Choroid plexus epithelial cell (primary cell): ENCODE data around the gene ENTREP3.

Experiments
- DNase-seq: peaks from one replicate; pipeline ENCODE4 v3.0.0-alpha.2; 2010; ENCODE audit warnings: low read depth
- H3K4me3 ChIP-seq: 2 replicates; pipeline ENCODE4 v1.5.1; 2011; ENCODE audit warnings: low read depth, mild to moderate bottlenecking, control low read depth, low read length, moderate library complexity
- TF ChIP-seq, protein P1 (sequence below): conservative IDR thresholded peaks from 2 replicates; pipeline ENCODE4 v1.5.1; 2011; ENCODE audit warnings: low read depth, mild to moderate bottlenecking, control low read depth, inconsistent platforms, low read length, moderate library complexity

ENTREP3 gene, protein sequence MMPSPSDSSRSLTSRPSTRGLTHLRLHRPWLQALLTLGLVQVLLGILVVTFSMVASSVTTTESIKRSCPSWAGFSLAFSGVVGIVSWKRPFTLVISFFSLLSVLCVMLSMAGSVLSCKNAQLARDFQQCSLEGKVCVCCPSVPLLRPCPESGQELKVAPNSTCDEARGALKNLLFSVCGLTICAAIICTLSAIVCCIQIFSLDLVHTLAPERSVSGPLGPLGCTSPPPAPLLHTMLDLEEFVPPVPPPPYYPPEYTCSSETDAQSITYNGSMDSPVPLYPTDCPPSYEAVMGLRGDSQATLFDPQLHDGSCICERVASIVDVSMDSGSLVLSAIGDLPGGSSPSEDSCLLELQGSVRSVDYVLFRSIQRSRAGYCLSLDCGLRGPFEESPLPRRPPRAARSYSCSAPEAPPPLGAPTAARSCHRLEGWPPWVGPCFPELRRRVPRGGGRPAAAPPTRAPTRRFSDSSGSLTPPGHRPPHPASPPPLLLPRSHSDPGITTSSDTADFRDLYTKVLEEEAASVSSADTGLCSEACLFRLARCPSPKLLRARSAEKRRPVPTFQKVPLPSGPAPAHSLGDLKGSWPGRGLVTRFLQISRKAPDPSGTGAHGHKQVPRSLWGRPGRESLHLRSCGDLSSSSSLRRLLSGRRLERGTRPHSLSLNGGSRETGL

DNA sequence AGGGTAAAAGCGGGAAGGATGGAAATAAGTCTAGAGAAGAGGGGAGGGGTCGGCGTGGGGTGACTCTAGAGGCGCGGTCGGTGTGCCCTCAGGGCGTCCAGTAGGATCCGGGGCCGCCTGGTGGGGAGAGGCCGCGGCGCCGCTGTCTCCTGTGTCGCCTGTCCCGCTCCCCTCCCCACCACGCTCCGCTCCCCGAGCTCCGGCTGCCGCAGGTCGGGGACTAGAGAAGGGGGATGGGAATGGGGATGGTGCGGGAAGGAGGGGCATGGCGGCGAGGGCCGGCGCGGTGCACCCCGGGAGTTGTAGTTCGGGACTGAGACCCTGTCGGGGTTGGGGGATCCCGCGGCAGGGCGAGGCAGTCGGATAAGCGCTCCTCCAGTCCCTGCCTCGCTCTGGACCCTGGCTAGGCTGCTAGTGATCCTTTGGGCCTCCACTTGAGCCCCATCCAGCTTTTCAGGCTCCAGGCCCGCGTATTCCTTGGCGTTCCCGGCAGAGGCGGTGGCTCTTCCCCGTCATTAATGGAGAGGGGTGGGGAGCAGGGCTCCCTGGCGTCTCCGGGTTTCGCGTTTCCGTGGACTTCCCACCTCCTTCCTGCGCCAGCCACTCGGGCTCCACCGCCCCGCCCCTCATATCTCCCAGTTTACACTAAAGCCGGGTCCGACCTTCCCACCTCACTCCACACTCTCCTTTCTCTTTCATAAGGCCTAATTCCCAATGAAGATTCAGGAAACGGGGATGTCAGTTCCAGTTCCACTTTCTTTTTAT is at the start of gene ENTREP3:
ENTREP3 (minus strand) TSS at position 241 of the 765 bp plus-strand sequence. CDS start 606 bp downstream, outside the sequence.
- peak within 1 kb of the TSS; percentile 85 for H3K4me3 ChIP-seq
- peak; percentile 82 for DNase-seq
- TF ChIP-seq, protein P1, sequence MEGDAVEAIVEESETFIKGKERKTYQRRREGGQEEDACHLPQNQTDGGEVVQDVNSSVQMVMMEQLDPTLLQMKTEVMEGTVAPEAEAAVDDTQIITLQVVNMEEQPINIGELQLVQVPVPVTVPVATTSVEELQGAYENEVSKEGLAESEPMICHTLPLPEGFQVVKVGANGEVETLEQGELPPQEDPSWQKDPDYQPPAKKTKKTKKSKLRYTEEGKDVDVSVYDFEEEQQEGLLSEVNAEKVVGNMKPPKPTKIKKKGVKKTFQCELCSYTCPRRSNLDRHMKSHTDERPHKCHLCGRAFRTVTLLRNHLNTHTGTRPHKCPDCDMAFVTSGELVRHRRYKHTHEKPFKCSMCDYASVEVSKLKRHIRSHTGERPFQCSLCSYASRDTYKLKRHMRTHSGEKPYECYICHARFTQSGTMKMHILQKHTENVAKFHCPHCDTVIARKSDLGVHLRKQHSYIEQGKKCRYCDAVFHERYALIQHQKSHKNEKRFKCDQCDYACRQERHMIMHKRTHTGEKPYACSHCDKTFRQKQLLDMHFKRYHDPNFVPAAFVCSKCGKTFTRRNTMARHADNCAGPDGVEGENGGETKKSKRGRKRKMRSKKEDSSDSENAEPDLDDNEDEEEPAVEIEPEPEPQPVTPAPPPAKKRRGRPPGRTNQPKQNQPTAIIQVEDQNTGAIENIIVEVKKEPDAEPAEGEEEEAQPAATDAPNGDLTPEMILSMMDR: no peak

DNA sequence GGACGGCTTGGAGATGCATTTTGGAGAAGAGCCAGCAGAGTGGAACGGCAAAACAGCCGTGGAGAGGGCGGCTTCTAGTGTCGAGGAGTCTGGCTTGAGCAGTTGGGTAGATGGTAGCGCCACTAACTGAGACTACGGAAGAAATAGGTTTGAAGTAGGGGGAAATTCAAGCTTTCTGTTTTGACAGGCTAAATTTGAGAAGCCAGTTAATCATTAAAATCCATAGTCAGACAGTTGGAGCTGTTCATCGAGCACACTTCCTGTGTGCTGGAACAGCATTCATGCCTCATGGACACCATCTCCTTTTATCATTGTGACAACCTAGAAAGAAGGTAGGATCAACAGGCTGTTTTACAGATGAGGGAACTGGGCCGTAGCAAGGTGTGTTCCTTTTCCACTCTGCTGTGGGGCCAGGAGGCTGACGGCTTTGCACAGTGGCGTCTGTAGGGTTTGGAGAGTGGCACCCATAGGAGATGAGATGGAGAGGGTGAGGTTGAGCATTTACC is 49.3 kb upstream of the ENTREP3 start:
- H3K4me3 ChIP-seq: no peak overlapping the region
- no peak for DNase-seq
- TF ChIP-seq, protein P1: no peak

DNA sequence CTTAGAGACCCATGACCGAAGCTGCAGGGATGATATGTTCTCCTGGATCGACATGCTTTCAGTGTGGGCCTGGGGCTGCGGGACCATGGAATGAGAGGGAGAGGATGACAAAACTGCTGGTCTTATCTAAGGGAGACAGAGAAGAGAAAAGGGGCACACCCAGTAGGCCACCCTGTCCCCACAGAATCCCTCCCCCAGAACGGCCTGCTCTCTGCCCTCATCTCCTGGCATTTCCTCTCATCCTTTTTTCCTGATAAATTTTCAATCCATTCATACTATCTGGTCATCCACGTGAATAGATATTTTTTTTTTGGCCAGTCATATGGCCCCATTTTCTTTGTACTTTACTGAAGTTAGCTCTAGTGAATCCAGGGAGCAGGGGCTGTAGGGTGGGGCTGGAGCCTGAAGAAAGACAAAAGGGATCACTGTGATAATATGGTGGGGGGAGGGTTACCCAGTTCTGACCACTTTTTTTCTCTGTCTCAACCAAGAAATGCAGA is 46.1 kb upstream of the ENTREP3 start, which contains the start of gene PKLR:
PKLR (minus strand) TSS at position 97 of the 500 bp plus-strand sequence; CDS start at position 54, 43 bp downstream.
- TF ChIP-seq, protein P1: no peak
- no peak for DNase-seq
- no peak within 1 kb of the TSS for H3K4me3 ChIP-seq

DNA sequence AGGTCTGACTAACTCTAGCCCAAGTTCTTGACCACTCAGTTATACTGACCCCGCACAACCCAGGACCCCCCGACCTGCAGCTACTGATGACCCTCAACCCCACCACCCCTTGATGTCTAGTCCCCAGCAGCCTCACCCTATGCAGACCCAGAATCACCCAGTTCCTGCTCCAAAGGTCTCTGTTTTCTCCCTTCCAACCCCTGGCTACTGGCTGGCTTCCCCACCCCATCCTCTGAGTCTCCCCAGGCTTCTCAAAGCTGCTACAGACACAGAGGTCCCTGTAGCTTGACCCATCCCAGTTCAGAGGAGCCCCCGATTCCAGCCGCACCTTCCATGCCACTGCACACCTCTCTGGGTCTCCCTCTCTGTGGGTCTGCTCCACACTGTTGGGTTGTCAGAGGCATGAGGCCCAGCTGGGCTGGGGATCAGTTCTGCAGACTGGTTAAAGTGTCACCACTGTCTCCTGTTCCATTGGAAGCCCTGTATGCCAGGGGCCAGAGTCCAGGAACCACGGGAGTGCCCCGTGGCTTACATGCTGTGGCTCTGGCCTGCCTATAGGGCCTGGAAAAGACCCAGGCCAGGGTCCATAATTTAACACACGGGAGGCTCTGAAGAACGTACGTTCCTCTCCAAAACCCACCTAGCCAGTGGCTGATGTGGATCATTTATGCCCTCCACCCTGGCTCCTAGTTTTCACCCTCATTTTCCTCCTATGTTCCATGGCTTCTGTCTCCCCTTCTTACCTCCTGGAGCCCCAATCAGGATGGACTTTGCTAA is 45.5 kb upstream of the ENTREP3 start:
- H3K4me3 ChIP-seq: no peak overlapping the region
- TF ChIP-seq, protein P1: no peak
- DNase-seq: no peak

DNA sequence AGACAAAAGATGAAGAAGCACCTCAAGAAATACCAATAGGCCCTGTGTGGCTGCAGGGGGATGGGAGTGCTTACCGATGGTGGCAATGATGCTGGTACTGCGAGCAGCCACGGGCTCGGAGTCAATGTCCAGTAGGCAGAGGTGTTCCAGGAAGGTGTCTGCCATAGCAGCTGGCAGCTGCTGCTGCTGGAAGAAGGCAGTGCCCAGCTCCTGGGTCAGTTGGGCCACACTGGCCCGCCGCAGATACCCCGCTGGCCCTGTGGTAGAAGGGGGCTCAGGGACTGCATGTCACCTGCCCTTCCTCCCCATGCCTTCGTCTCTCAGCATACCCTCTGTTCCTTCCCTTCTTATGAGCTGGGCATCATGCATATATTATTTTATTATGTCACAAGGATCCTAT is 44.7 kb upstream of the ENTREP3 start:
- no peak overlapping the region for H3K4me3 ChIP-seq
- TF ChIP-seq, protein P1: no peak
- no peak for DNase-seq

DNA sequence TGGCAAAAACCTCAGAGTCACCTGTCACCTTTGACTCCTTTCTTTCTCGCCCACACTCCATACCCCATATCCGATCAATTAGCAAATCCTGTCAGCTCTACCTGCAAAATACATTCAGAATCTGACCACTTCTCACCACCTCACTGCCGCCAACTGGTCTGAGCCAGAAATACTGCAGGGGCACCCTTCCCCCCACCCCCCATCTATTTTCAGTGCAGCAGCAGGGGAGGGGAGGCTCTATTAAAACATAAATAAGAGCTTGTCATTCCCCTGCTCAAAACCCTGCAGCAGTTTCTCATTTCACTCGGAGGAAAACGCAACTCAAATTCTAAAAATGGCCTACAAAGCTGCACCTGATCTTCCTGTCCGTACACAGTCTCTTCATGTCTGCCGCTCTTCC is 42.1 kb upstream of the ENTREP3 start:
- TF ChIP-seq, protein P1: no peak
- DNase-seq: no peak
- no peak overlapping the region for H3K4me3 ChIP-seq
